Activated B cell treated with CpG ODN at 0.5 μM for 24 hours (primary cell): ENCODE measurements around the gene TUT1. TPM values are rescaled to one million over a fixed set of nuclear protein-coding genes. Genes with fewer than 3 reads are reported as not detected.

ENCODE experiments used
- ATAC-seq: fragments of 200-7000 bp; cut with Tn5 transposase; one replicate; pipeline ENCODE4 v1.10.0; 2021; ENCODE audit warnings: low read depth, mild to moderate bottlenecking, moderate library complexity
- CTCF ChIA-PET: fragments of 350-600 bp; sonication (Branson Sonifier 250); formaldehyde crosslinking; loops from one replicate; lab custom pipeline; 2021; ENCODE audit warnings: antibody characterized with exemption; lab: Charles Lee
- POLR2A ChIA-PET: fragments of 350-600 bp; sonication (Branson Sonifier 250); formaldehyde crosslinking; loops from one replicate; lab custom pipeline; 2021; ENCODE audit warnings: antibody characterized with exemption; lab: Charles Lee
- DNase-seq: peaks from one replicate; pipeline ENCODE4 v3.0.0; 2022
- H3K27ac Mint-ChIP-seq: one replicate; pipeline ENCODE4 v1.8.0; 2020; ENCODE audit warnings: mixed read lengths
- H3K27me3 Mint-ChIP-seq: one replicate; pipeline ENCODE4 v1.8.0; 2021; ENCODE audit warnings: mixed read lengths
- H3K36me3 Mint-ChIP-seq: one replicate; pipeline ENCODE4 v1.8.0; 2021; ENCODE audit warnings: low read depth, mixed read lengths
- H3K4me1 Mint-ChIP-seq: one replicate; pipeline ENCODE4 v1.8.0; 2021; ENCODE audit warnings: mixed read lengths
- H3K4me3 Mint-ChIP-seq: one replicate; pipeline ENCODE4 v1.8.0; 2020; ENCODE audit warnings: mild to moderate bottlenecking, mixed read lengths
- H3K9me3 Mint-ChIP-seq: one replicate; pipeline ENCODE4 v1.8.0; 2020; ENCODE audit warnings: mixed read lengths
- intact Hi-C: fragments of 100-400 bp; cut with micrococcal nuclease; formaldehyde crosslinking; loops from one replicate; pipeline ENCODE4 v1.15.1; 2024
- total RNA-seq: library from RNA; stranded (reverse); gene quantifications from 2 replicates; pipeline ENCODE4 v1.2.3, GENCODE V29; 2022
- TF ChIP-seq, protein P1 (sequence below): fragments of 200-600 bp; IDR thresholded peaks from one replicate; pipeline ENCODE4 v1.8.0; 2022; ENCODE audit warnings: antibody characterized with exemption, mild to moderate bottlenecking

The TUT1 gene
- total RNA-seq, 1 donor from 2014 or later: 30.9 TPM

DNA sequence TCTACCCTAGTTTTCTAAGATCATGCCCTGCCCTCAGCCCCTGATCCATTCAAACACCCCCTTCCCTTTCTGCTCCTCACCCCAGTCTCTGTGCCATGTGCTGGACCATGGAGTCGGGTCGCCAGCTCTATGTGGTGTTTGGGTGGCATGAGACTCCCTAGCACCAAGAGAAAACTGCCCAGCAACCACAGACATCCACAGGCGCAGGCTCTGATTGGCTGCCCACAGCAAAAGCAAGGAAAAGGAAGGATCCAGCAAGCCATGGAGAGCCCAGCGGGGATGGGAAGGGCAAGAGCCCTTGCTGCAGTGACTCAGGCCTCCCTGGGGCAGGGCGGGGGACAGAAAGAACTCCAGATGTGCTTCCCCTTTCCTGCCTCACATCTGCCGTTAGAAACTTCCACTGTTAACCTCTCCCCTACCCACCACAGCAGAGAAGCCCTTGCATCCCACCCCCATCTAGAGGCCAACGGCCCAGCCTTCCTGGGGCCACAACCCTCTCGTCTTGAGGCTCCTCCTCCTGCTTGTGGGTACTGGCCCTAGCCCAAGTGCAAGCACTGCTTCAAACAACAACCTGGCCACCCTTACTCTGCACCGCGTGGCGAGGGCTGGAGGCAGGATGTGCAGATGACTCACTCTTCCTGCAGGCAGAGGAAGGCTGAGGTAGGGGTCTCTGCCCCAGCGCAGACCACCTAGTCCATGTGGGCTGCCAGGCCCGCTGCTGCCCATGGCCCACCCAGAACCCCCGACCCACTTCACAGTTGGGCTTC lies 35.0 kb downstream of the TUT1 start:
- H3K4me3 Mint-ChIP-seq: peak overlapping the region; percentile 81
- DNase-seq: peak; percentile 64
- ChIA-PET CTCF (interaction anchor here (1.0 to 11.9 kb wide), 6 partner anchors 9 to 162 kb away, joined by 3 to 192 read pairs (median 6); partner anchors contain the start of gene AHNAK), POLR2A (interaction anchor here (0.6 to 7.4 kb wide), 24 partner anchors 9 to 285 kb away, joined by 3 to 183 read pairs (median 8); partner anchors contain the start of genes AHNAK, C11orf98, CSKMT and EEF1G)
- H3K36me3 Mint-ChIP-seq: peaks cover 33% of the 10 kb centered on the region
- no peaks in the 10 kb centered on the region for H3K27me3 Mint-ChIP-seq
- H3K4me1 Mint-ChIP-seq: peaks cover 87% of the 10 kb centered on the region
- H3K9me3 Mint-ChIP-seq: no peaks in the 10 kb centered on the region
- peak; percentile 35 for ATAC-seq
- TF ChIP-seq, protein P1, sequence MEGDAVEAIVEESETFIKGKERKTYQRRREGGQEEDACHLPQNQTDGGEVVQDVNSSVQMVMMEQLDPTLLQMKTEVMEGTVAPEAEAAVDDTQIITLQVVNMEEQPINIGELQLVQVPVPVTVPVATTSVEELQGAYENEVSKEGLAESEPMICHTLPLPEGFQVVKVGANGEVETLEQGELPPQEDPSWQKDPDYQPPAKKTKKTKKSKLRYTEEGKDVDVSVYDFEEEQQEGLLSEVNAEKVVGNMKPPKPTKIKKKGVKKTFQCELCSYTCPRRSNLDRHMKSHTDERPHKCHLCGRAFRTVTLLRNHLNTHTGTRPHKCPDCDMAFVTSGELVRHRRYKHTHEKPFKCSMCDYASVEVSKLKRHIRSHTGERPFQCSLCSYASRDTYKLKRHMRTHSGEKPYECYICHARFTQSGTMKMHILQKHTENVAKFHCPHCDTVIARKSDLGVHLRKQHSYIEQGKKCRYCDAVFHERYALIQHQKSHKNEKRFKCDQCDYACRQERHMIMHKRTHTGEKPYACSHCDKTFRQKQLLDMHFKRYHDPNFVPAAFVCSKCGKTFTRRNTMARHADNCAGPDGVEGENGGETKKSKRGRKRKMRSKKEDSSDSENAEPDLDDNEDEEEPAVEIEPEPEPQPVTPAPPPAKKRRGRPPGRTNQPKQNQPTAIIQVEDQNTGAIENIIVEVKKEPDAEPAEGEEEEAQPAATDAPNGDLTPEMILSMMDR: no peak
- peak overlapping the region; percentile 99 for H3K27ac Mint-ChIP-seq
- intact Hi-C loops: loop anchor here (1.0 to 10.0 kb wide), 4 partner anchors 47 to 1201 kb away; no protein-coding TSS in a partner anchor

- Mint-ChIP-seq H3K4me3 (peak overlapping the region; percentile 81), H3K27me3 (no peaks in the 10 kb centered on the region), H3K4me1 (peaks cover 88% of the 10 kb centered on the region), H3K27ac (peak overlapping the region; percentile 99), H3K36me3 (peaks cover 27% of the 10 kb centered on the region), H3K9me3 (no peaks in the 10 kb centered on the region)
- ChIA-PET CTCF (interaction anchor here (1.0 to 11.9 kb wide), 4 partner anchors 9 to 130 kb away, joined by 3 to 192 read pairs (median 82); partner anchors contain the start of gene AHNAK), POLR2A (interaction anchor here (0.6 to 7.4 kb wide), 17 partner anchors 9 to 326 kb away, joined by 3 to 183 read pairs (median 6); partner anchors contain the start of genes AHNAK, C11orf98, CSKMT and GNG3)
- intact Hi-C loops: loop anchor here (1.0 to 10.0 kb wide), 8 partner anchors 9 to 1201 kb away; partner anchors contain the start of genes AHNAK and TUT1
- ATAC-seq: peak; percentile 52
- TF ChIP-seq, protein P1: no peak
- DNase-seq: peak; percentile 56
Observed at GRCh38 chr11:62555464-62556107, 35.7 kb downstream of the TUT1 start.

DNA sequence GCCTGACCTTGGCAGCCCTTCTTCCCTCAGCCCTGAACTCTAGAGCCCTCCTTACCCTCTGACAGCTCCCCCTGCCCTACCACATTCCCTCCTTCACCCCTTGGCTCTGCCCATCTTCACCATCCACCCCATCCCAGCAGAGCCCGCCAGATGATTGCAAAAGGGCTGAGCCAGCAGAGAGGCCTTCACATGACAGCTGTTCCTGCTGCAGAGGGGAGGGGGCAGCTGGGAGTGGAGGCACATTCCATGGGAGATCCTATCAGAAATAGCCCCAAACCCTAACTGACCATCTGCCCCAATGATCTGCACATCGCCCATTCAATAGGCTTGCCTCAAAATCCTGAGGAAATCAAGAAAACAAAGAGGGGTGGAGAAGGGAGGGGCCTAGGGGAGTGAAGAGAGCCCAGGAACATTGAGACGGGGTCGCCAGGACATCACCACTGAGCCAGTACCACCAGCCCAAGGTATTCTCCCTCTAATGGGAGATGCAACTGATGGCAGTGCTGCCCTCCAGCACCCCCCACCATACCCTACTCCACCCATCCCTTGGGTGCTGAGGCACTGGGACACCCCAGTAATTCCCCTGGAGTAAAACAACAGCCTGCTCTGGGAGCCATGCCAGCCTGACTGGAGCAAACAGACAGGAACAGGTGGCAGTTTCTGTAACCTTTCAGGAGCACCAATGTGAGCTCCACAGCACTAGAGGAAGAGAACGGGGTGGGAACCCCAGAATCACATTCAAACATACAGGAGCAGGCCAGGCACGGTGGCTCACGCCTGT lies 36.7 kb downstream of the TUT1 start:
- ChIA-PET POLR2A (interaction anchor here (0.6 to 7.4 kb wide), 14 partner anchors 8 to 327 kb away, joined by 3 to 183 read pairs (median 10); partner anchors contain the start of genes AHNAK, C11orf98, CSKMT and HNRNPUL2), CTCF (interaction anchor here (1.1 to 11.9 kb wide), 3 partner anchors 8 to 129 kb away, joined by 4 to 192 read pairs (median 161); partner anchors contain the start of gene AHNAK)
- peaks cover 89% of the 10 kb centered on the region for H3K4me1 Mint-ChIP-seq
- H3K27me3 Mint-ChIP-seq: no peaks in the 10 kb centered on the region
- no peaks in the 10 kb centered on the region for H3K9me3 Mint-ChIP-seq
- TF ChIP-seq, protein P1: no peak
- peak overlapping the region; percentile 99 for H3K27ac Mint-ChIP-seq
- ATAC-seq (no peak), DNase-seq (no peak)
- intact Hi-C loops: loop anchor here (1.0 to 10.0 kb wide), 9 partner anchors 8 to 1642 kb away; partner anchors contain the start of genes AHNAK, FTH1, TMEM109 and TUT1
- peaks cover 16% of the 10 kb centered on the region for H3K36me3 Mint-ChIP-seq
- peak overlapping the region; percentile 81 for H3K4me3 Mint-ChIP-seq

DNA sequence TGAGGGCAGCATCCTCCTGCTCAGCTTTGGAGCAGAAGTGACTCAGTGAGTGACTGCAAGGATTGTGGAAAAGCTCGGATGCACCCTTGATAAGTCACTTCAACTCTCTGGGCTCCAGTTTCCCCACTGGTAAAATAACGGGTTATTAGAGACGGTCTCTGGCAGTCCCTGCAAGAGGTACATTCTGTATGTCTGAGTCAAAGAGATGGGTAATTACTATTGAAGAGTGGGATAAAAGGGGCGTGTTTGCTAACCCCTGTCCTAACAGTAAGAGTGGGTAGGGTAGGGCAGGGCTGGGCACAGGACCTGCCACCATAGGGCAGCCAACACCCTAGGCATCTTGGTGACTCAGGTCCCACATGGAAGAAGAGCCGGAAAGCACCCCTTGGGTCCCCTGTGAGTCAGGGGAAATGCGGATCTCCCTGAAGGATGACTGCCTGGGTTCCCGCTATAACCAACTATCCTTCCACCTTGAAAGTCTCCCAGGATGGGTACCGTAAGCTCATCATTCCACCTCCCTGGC lies 37.4 kb downstream of the TUT1 start:
- intact Hi-C loops: loop anchor here (5.0 to 10.0 kb wide), 4 partner anchors 587 to 1642 kb away; partner anchors contain the start of genes FTH1 and TMEM109
- no peak for DNase-seq
- ChIA-PET CTCF (interaction anchor here (11.9 kb wide), 1 partner anchor 12 kb away, joined by 192 read pairs; no protein-coding TSS in a partner anchor), POLR2A (interaction anchor here (0.6 to 7.4 kb wide), 7 partner anchors 13 to 287 kb away, joined by 3 to 183 read pairs (median 24); partner anchors contain the start of genes C11orf98, CSKMT, EEF1G and MTA2)
- Mint-ChIP-seq H3K36me3 (peaks cover 10% of the 10 kb centered on the region), H3K27me3 (no peaks in the 10 kb centered on the region), H3K4me3 (peak overlapping the region; percentile 81), H3K9me3 (no peaks in the 10 kb centered on the region), H3K4me1 (peaks cover 86% of the 10 kb centered on the region), H3K27ac (peak overlapping the region; percentile 99)
- no peak for ATAC-seq
- TF ChIP-seq, protein P1: no peak
